ENCODE results near the gene AVL9. TPM values are rescaled to one million over a fixed set of nuclear protein-coding genes. Genes with fewer than 3 reads are reported as not detected.
A peak's percentile ranks its signal among the peaks of the same experiment; 100 is the strongest.

The AVL9 gene
- total and polyA plus RNA-seq, 9 of the 15 experiments (the other 6 are each of a cell fraction or from before 2014, with no cell fraction given), result 6.4 to 66.2 (median 30.1) TPM

GRCh38 chr7:32479574-32480200, 15.6 kb upstream of the AVL9 start (continued):
- TF ChIP-seq CTCF (IDR thresholded peaks at IDR 0.05 in 2 of 3, conservative IDR thresholded peaks at IDR 0.05 in 1 of 3; ENCODE audit: insufficient read depth in 2 of 3, low read depth in 1 of 3, low read length in 3 of 3) (peak; percentile 86 to 98 (median 89)), REST (IDR thresholded peaks at IDR 0.05; ENCODE audit: borderline replicate concordance) (peak; percentile 73; the same call in 1 of the 2 replicates), REST (CRISPR knock-in tag; IDR thresholded peaks at IDR 0.05; ENCODE audit: low read depth) (no peak), ELF2 (CRISPR knock-in tag; IDR thresholded peaks at IDR 0.05) (no peak), SP2 (IDR thresholded peaks at IDR 0.05; ENCODE audit: extremely low read depth, low read depth, low read length, poor library complexity, severe bottlenecking) (no peak), CREBBP (IDR thresholded peaks at IDR 0.05; ENCODE audit: low read depth, low read length) (no peak), E2F3 (CRISPR knock-in tag; IDR thresholded peaks at IDR 0.05) (no peak), PRPF4 (IDR thresholded peaks at IDR 0.05; ENCODE audit: insufficient read depth, low read depth, low read length, poor library complexity, severe bottlenecking) (no peak), EZH2 (IDR thresholded peaks at IDR 0.05; ENCODE audit: borderline replicate concordance, low read depth, low read length) (no peak), ZNF398 (CRISPR knock-in tag; IDR thresholded peaks at IDR 0.05) (no peak), EWSR1 (IDR thresholded peaks at IDR 0.05; ENCODE audit: borderline replicate concordance, low read depth, partially characterized antibody) (no peak), BDP1 (IDR thresholded peaks at IDR 0.05; ENCODE audit: insufficient read depth, insufficient read length) (no peak), BCL6 (CRISPR knock-in tag; IDR thresholded peaks at IDR 0.05) (no peak)

Data from K562 (cell line).